Measurements from ENCODE around the gene FBXL20.

DNA sequence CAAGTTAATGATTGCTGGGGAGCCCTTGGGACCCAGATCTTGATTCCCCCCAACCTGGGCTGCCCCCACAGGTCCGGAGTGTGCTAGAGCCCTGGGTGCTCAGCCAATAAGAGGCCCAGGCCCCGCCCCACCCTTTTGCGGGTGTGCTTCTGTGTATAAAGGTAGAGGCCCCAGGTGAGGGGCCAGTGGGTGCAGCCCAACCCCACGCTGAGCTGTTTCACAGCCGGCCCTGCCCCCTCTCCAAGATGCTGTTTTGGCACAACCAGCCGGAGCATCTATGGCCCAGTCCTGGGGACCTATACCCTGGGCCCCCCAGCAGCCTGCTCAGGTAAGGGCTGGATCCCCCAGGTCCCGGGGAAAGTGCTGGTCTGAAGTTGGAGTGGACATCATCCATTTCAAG is 163.8 kb downstream of the FBXL20 start:
- TF ChIP-seq, protein P1, sequence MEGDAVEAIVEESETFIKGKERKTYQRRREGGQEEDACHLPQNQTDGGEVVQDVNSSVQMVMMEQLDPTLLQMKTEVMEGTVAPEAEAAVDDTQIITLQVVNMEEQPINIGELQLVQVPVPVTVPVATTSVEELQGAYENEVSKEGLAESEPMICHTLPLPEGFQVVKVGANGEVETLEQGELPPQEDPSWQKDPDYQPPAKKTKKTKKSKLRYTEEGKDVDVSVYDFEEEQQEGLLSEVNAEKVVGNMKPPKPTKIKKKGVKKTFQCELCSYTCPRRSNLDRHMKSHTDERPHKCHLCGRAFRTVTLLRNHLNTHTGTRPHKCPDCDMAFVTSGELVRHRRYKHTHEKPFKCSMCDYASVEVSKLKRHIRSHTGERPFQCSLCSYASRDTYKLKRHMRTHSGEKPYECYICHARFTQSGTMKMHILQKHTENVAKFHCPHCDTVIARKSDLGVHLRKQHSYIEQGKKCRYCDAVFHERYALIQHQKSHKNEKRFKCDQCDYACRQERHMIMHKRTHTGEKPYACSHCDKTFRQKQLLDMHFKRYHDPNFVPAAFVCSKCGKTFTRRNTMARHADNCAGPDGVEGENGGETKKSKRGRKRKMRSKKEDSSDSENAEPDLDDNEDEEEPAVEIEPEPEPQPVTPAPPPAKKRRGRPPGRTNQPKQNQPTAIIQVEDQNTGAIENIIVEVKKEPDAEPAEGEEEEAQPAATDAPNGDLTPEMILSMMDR (IDR thresholded peaks at IDR 0.05) = no peak
- no peak for TF ChIP-seq POLR2A (IDR thresholded peaks at IDR 0.05)
